Thoracic aorta (tissue), 2 donors: ENCODE measurements around the gene EPS8L2. TPM values are rescaled to one million over a fixed set of nuclear protein-coding genes. Genes with fewer than 3 reads are reported as not detected.
"Not testable (repeated sequence)": the region's sequence is repeated elsewhere in the genome, so short reads cannot be mapped to it uniquely, and the experiment has no call there.

ENCODE experiments used
- ATAC-seq: fragments of 150-250 bp; one replicate; pipeline ENCODE4 v1.8.0; 2017; ENCODE audit warnings: low read depth; ENCODE audit not compliant: insufficient number of reproducible peaks, low FRiP score
- DNase-seq: peaks from one replicate; pipeline ENCODE4 v3.0.0-alpha.2; 2020; ENCODE audit warnings: low spot score
- H3K27ac ChIP-seq, 2 donors: fragments of 200-600 bp; sonication (generic); 1 replicate in 1 of 2; 2 replicates in 1 of 2; pipeline ENCODE4 v1.5.1; 2016; ENCODE audit warnings: mild to moderate bottlenecking in 2 of 2, moderate library complexity in 2 of 2
- H3K27me3 ChIP-seq: fragments of 200-600 bp; sonication (generic); replicated peaks from 2 replicates; pipeline ENCODE4 v1.6.0; 2016; ENCODE audit warnings: mild to moderate bottlenecking; ENCODE audit not compliant: insufficient read depth
- H3K36me3 ChIP-seq: fragments of 200-600 bp; sonication (generic); one replicate; pipeline ENCODE4 v1.5.1; 2016
- H3K4me1 ChIP-seq, 2 donors: fragments of 200-600 bp; sonication (generic); 1 replicate in 1 of 2; 2 replicates in 1 of 2; pipeline versions ENCODE4 v1.5.1 to v1.6.0; 2016; ENCODE audit warnings: low read depth in 2 of 2, mild to moderate bottlenecking in 1 of 2; ENCODE audit not compliant: control insufficient read depth in 1 of 2
- H3K4me3 ChIP-seq: fragments of 200-600 bp; sonication (generic); 2 replicates; pipeline ENCODE4 v1.5.1; 2016; ENCODE audit warnings: mild to moderate bottlenecking
- H3K9me3 ChIP-seq: fragments of 200-600 bp; sonication (generic); 2 replicates; pipeline ENCODE4 v1.5.1; 2016
- CTCF ChIP-seq: fragments of 200-600 bp; sonication (generic); IDR thresholded peaks from one replicate; pipeline ENCODE4 v1.5.1; 2019; ENCODE audit warnings: antibody characterized with exemption
- total RNA-seq, 2 donors: library from RNA; depleted of rRNA; stranded (reverse); fragments of >200 nt; gene quantifications; one replicate each; pipeline versions ENCODE4 v1.1.0 to v1.2.3, GENCODE V29; 2016

Gene EPS8L2
- total RNA-seq, 2 donors from 2014 or later = 39.6 to 75.9 TPM

GRCh38 chr11:727281-727701 is 21.3 kb downstream of the EPS8L2 start:
- H3K27me3 ChIP-seq = no peaks in the 10 kb centered on the region
- peaks cover 22 to 34% of the 10 kb centered on the region in 2 donors for H3K4me1 ChIP-seq
- H3K36me3 ChIP-seq = no peaks in the 10 kb centered on the region
- peak overlapping the region; percentile 70 to 94 for H3K27ac ChIP-seq
- H3K9me3 ChIP-seq = no peaks in the 10 kb centered on the region
- ATAC-seq = no peak
- TF ChIP-seq CTCF = no peak
- no peak overlapping the region for H3K4me3 ChIP-seq
- DNase-seq = no peak

- ATAC-seq = peak; percentile 63
- no peaks in the 10 kb centered on the region for H3K9me3 ChIP-seq
- H3K4me1 ChIP-seq = peaks cover 22 to 34% of the 10 kb centered on the region in 2 donors
- DNase-seq = peak; percentile 86
- H3K4me3 ChIP-seq = no peak overlapping the region
- H3K27ac ChIP-seq = peak overlapping the region; percentile 70 to 94
- no peaks in the 10 kb centered on the region for H3K27me3 ChIP-seq
- peak; percentile 98 for TF ChIP-seq CTCF
- H3K36me3 ChIP-seq = no peaks in the 10 kb centered on the region
Observed at GRCh38 chr11:727859-728748, 22.1 kb downstream of the EPS8L2 start.

GRCh38 chr11:728901-729491 is 23.0 kb downstream of the EPS8L2 start:
- H3K27me3 ChIP-seq = no peaks in the 10 kb centered on the region

GRCh38 chr11:729492-730074 is 23.6 kb downstream of the EPS8L2 start:
- Histone ChIP-seq H3K4me3 (no peak overlapping the region), H3K36me3 (no peaks in the 10 kb centered on the region), H3K27me3 (no peaks in the 10 kb centered on the region), H3K27ac (peak overlapping the region in 1 of 2 donors; percentile 94), H3K4me1 (peaks cover 22 to 34% of the 10 kb centered on the region in 2 donors), H3K9me3 (no peaks in the 10 kb centered on the region)
- no peak for ATAC-seq
- DNase-seq = no peak
- no peak for TF ChIP-seq CTCF

More at GRCh38 chr11:728901-729491, 23.0 kb downstream of the EPS8L2 start:
- peak overlapping the region; percentile 70 to 94 for H3K27ac ChIP-seq
- no peaks in the 10 kb centered on the region for H3K36me3 ChIP-seq
- peaks cover 22 to 34% of the 10 kb centered on the region in 2 donors for H3K4me1 ChIP-seq
- H3K4me3 ChIP-seq = no peak overlapping the region
- no peak for DNase-seq
- H3K9me3 ChIP-seq = no peaks in the 10 kb centered on the region
- no peak for TF ChIP-seq CTCF
- no peak for ATAC-seq

- no peak for ATAC-seq
- no peak for DNase-seq
- Histone ChIP-seq H3K27ac (no peak overlapping the region), H3K36me3 (no peaks in the 10 kb centered on the region), H3K4me1 (peaks cover 4 to 8% of the 10 kb centered on the region in 2 donors), H3K27me3 (no peaks in the 10 kb centered on the region), H3K4me3 (no peak overlapping the region), H3K9me3 (no peaks in the 10 kb centered on the region)
- no peak for TF ChIP-seq CTCF
Observed at GRCh38 chr11:733072-733471, 27.0 kb downstream of the EPS8L2 start.

- H3K36me3 ChIP-seq, H3K27me3 ChIP-seq, H3K9me3 ChIP-seq, H3K27ac ChIP-seq, H3K4me3 ChIP-seq, DNase-seq, H3K4me1 ChIP-seq, ATAC-seq: not testable (repeated sequence)
Observed at GRCh38 chr11:734541-734940, 28.5 kb downstream of the EPS8L2 start.
